Measurements from ENCODE around the gene ASTN2.

ASTN2 gene

GRCh38 chr9:117021906-117022305, 393.0 kb downstream of the ASTN2 start:
- no peak for DNase-seq (ENCODE audit: low read depth, low spot score)

DNA sequence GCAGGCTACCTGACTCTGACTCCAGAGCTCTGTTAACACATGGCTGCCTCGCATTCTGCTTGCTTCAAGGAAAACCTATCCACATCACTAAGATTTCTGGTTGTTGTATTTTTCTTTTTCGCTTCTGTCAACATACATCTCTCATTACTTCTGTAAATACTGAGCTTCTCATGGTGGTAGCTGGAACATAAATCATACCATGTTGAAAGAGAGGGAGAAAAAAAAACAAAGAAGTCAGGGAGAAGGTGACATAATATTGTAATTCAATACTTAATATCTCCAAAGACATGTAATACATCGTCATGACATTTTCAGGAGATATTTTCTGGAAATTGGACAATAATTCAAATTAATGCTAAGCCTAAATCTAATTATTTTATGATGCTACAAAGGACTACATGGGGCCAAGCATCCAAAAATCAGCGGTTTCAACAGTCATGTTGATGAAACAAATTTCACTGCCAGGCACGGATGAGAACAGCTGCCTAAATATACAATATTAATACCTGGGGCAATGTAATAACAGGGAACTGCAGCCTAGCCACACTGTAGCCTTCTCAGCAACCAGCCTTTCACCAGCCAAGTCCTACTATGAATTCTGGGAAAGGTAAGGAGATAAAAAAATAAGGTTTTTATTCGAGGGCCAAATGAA, 395.8 kb downstream of the ASTN2 start:
- no peak for DNase-seq (ENCODE audit: low read depth, low spot score)

DNA sequence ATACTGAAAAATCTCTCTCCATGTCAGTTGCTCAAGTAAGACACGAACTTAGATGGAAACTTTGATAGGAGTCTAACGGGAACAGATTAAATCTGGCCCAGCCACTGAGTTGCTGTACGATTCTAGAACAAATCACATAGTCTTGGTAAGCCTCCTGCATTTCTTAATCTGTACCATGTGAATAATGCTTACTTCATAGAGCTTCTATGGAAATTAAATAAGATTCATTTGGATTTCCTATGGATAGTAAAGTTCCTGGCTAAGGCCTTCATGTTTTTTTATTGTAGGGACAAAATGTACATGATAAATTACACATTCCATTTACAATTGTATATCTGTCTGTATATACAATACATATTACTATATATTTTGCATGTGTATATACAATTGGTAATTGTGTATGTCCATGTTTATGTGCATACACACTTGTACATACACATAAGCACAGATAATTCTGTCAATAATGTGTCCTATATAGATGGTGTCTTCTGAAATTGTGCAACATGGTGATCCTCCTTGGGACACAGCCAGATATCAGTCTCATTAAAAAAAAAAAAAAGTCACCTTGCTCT, 397.4 kb downstream of the ASTN2 start:
- DNase-seq (ENCODE audit: low read depth, low spot score), result no peak

DNA sequence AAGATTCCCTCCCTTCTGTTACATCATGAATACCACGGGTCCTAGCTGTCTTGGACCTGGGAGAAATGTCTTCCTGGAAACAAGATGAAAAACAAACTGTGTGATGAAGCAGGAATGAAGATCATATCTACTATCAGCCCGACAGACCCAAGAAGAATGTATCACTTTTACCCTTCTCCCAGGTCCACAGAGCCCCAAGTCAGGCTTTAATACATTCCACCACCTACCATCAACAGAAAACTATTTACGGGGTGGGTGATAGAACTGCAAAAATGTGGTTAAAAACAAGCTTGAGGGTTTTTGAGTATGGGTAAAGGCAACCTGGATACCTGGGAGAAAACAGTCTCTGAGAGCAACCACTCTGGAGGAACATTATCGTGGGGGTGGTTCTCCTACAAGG, 400.8 kb downstream of the ASTN2 start:
- no peak for DNase-seq (ENCODE audit: low read depth, low spot score)

DNA sequence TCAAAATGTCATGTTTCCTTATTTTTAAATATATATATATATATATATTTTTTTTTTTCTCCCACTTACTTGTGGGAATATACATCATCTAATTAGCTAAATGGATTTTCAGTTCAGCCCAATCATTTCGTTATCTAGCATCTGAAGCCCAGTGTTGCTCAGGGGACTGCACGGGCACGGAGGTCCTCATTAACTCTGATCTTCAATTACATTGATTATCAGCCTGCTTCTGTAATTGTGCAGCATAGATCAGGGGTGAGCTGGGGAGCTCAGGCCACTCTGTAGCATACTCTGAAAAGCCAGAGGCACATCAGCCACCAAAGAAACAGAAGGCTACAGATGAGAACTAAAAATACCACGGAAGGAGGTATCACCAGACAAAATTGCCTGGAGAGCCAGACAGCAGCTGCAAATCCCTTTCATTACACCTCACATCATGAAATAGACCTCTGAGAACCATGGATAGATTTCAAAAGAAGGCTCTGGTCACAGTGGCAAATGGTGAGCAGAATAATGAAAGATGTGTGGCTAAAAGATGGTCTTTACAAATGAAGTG, 401.3 kb downstream of the ASTN2 start:
- no peak for DNase-seq (ENCODE audit: low read depth, low spot score)

DNA sequence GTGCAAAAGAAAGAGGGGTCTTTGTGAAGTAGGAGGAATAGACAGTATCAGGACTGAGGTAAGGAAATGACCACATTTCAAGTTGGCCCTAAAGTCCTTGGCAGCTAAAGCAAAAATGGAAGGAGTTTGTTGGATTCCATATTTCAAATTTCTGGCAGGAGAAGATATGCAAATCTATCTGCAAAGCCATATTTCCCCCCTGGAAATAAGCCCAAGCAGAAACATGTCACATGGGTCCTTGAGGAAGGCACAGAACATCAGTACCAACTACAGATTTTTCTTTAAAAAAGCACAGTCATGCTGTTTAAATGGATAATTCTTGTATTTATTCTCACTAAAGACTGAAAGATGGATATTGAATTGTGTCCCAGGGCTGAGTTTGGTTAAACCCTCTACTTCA, 404.8 kb downstream of the ASTN2 start:
- DNase-seq (ENCODE audit: low read depth, low spot score), result no peak

- DNase-seq (ENCODE audit: low read depth, low spot score), result no peak
Observed at GRCh38 chr9:117008876-117009275, 406.0 kb downstream of the ASTN2 start.

- DNase-seq (ENCODE audit: low read depth, low spot score), result no peak
Observed at GRCh38 chr9:117008461-117008860, 406.4 kb downstream of the ASTN2 start.

DNA sequence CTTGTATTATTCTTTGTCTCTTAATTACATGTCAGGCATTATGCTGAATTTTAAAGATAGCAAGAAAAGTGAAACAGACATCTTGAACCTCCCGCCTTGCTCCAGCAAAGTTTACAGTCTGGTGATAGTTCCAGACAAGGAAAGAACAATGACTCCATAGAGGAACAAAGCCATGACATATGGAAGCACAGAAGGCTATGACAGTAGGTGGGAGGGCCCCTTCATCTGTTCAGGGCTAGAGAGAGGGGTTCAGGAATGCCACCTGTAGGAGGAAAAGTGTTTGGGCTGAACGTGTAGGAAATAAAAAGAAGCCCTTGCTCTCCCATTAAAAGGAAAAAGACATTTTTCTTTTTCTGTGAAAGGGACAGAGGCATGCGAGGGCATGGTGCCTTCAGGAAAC, 412.2 kb downstream of the ASTN2 start:
- no peak for DNase-seq (ENCODE audit: low read depth, low spot score)

DNA sequence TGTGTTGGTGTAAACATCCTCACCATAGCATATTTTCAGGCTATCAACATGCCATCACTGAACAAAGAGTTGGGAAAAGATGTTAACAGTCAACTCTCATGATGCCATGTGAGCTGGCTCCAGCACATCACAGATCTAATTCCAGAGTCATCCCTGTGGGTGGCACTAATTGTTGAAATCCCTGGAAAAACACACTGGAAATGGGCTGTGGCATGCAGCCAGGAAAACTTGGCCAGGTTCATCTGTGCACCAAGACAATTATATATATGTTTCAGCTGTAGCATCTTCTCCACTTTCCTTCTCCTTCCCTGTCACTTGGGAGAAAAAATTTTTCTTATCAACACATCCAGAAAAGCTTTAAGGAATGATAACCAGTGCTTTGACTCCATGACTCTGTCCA, 414.0 kb downstream of the ASTN2 start:
- DNase-seq (ENCODE audit: low read depth, low spot score), result no peak

- no peak for DNase-seq (ENCODE audit: low read depth, low spot score)
Observed at GRCh38 chr9:117000196-117000723, 414.6 kb downstream of the ASTN2 start.

- no peak for DNase-seq (ENCODE audit: low read depth, low spot score)
Observed at GRCh38 chr9:116998305-116998704, 416.6 kb downstream of the ASTN2 start.

DNA sequence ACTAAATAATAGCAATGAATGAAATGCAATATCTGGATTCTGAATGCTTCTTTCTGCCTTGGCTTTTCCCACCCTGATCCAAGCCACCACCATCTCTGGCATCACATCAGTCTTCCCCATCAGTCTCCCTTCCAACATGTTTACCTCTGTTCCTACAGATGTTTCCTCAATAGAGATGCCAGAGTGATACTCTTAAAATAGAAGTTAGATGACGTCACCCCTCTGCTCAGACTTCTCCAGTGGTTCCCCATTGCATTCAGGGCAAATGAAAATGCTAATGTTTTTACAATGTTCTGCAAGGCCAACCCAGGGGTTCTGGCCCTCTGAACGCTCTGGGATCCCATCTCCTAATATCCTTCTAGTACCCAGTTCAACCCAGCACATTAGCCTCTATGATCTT, 422.0 kb downstream of the ASTN2 start:
- DNase-seq (ENCODE audit: low read depth, low spot score), result no peak

GRCh38 chr9:116991051-116991450, 423.8 kb downstream of the ASTN2 start:
- no peak for DNase-seq (ENCODE audit: low read depth, low spot score)

- DNase-seq (ENCODE audit: low read depth, low spot score), result no peak
Observed at GRCh38 chr9:116990592-116990991, 424.3 kb downstream of the ASTN2 start.

- no peak for DNase-seq (ENCODE audit: low read depth, low spot score)
Observed at GRCh38 chr9:116987721-116988485, 427.0 kb downstream of the ASTN2 start.

DNA sequence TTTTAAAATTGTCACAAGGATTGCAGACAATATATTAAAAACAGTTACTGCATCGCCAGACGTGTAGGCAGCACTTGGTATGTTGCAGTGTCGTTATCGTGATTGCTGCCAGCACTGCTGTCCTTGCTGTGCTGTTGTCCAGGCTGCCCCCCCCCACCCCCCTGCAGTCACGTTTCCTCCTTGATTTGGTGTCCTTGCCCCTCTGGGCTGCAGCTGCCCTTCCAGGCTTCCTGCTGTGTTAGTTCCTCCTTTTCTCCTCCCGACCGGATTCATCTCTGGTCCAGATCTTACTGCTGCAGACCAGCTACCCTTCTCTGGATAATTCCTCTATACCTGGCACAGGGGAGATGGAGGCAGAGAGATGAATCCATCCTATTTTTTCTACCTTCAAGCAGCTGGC, 428.8 kb downstream of the ASTN2 start:
- DNase-seq (ENCODE audit: low read depth, low spot score), result no peak

- no peak for DNase-seq (ENCODE audit: low read depth, low spot score)
Observed at GRCh38 chr9:116985596-116985995, 429.3 kb downstream of the ASTN2 start.

- no peak for DNase-seq (ENCODE audit: low read depth, low spot score)
Observed at GRCh38 chr9:116984111-116984510, 430.7 kb downstream of the ASTN2 start.

GRCh38 chr9:116980582-116981120, 434.2 kb downstream of the ASTN2 start:
- no peak for DNase-seq (ENCODE audit: low read depth, low spot score)

DNA sequence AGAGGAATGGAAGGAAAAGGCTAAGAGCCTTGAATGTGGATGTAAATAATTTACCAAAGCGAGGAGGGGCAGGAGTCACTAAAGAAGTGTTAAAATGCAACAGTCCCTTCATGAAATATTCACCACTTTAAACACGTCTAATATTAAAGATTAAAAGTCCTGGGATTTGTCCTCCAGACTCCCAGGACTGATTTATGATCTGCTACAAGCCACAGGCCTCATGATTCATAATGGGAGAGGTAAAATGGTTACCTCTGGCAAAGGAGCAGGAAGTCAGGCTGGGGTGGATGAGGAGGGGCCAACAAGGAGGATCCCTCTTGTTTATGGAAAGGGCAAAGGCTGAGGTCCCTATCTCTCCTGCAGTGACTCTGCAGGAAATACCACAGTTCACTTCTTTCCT, 435.4 kb downstream of the ASTN2 start:
- no peak for DNase-seq (ENCODE audit: low read depth, low spot score)

GRCh38 chr9:116978155-116978554, 436.7 kb downstream of the ASTN2 start:
- DNase-seq (ENCODE audit: low read depth, low spot score), result no peak
